KOPT-K1 (cell line): ENCODE data around the gene ERRFI1.

ENCODE experiments used
- H3K27ac ChIP-seq: fragments of 200-600 bp; sonication (generic); 2 replicates; pipeline ENCODE4 v1.5.1; 2016; ENCODE audit warnings: antibody characterized with exemption, mild to moderate bottlenecking, low read depth, low read length; ENCODE audit not compliant: poor library complexity, severe bottlenecking
- H3K36me3 ChIP-seq: fragments of 200-600 bp; sonication (generic); 2 replicates; pipeline ENCODE4 v1.5.1; 2017; ENCODE audit warnings: antibody characterized with exemption, mild to moderate bottlenecking, low read length, moderate library complexity; ENCODE audit not compliant: insufficient read depth
- H3K9me3 ChIP-seq: fragments of 200-600 bp; sonication (generic); 2 replicates; pipeline ENCODE4 v1.5.1; 2017; ENCODE audit warnings: antibody characterized with exemption, low read length, mild to moderate bottlenecking; ENCODE audit not compliant: insufficient read depth, poor library complexity, severe bottlenecking

Gene ERRFI1

DNA sequence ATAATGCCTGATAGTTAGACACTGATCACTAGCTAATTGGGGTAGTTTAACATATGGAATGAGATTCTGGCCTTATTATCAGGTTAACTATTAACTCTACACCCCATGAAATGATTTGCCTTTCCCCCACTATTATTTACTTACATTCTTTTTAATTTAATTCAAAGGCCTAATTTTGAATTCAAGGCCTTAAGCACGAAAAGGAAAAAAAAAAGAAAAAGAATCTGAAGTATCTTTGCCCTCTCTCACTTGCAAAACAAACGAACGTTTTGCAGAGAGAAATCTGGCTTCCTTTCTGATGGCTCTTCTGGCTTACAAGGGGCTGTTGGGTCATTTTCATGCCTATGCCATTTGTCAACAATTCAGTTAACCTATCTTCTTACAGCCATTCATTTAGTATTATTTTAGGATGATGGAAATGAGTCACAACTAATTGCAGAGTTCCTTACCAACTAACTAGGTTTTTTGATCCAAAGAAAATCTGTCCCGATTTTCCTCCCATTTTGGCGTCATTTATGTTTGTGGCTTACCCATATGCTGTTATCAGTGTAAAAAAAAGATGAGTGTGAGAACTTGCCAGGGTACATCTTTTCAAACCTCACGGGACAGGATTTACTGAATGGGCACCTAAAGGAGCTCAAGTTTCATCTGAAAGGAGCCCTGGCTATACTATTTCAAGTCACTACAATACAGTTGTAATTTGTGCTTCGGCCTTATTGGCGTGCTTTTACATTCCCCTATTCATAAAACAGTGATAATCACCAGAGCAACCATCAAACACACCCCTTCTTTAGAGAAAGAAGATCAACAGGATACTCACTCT lies 1.9 kb upstream of the ERRFI1 start:
- Histone ChIP-seq H3K36me3 (no peaks in the 10 kb centered on the region), H3K9me3 (no peaks in the 10 kb centered on the region), H3K27ac (no peak overlapping the region)

DNA sequence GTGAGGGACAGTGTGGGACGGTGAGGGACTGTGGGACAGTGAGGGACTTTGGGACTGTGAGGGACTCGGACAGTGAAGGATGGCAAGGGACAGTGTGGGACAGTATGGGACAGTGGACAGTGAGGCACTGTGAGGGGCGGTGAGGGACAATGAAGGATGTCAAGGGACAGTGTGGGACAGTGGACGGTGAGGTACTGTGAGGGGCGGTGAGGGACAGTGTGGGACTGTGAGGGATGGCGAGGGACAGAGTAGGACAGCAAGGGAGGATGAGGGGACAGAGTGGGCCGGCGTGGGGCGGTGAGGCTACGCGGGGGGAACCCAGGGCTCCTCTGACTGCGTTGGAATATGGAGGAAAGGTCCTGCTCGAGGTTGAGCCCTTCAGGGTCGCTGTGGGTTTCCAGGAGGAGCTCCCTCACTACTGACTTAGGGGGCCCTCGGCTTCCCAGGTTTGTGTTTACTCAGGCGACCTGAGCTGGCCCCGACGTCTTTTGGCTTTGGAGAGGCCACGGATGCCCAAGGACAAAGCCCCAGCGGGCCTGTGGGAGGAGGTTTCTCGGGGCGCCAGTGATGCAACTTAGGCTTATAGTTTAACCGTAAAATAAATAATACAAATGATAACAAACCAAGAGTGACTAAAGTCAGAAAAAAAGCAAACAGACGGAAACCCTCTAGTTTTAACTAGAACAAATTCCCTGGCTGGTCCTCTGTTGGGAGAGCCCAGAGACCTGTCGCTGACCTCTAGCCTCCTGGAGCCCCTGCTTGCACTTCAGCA lies 1.1 kb upstream of the ERRFI1 start:
- H3K9me3 ChIP-seq: no peaks in the 10 kb centered on the region
- no peak overlapping the region for H3K27ac ChIP-seq
- no peaks in the 10 kb centered on the region for H3K36me3 ChIP-seq

DNA sequence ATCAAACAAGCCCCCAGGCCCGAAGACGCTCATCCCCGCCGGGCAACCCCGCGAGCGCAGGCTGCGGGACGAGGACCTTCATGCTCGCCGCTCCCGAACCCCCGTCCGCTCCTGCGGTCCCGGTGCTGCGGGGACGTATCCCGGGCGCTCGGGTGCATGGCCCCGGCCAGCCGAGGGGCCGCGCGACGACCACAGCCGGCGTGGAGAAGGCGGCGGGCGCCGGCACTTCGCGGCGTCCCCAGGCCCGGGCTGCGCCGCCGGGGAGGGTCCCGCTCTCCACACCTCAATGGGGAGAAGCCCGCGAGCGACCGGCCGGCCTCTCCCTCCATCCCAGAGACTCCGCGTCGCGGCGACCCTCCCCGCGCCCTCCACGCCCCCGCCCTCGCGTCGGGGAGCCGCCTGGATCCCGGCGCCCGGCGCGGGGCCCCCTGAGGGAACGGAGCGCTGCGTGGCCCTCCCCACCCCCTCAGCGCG lies 401 bp downstream of the ERRFI1 start:
- H3K36me3 ChIP-seq: no peaks in the 10 kb centered on the region
- H3K27ac ChIP-seq: no peak overlapping the region
- H3K9me3 ChIP-seq: no peaks in the 10 kb centered on the region

DNA sequence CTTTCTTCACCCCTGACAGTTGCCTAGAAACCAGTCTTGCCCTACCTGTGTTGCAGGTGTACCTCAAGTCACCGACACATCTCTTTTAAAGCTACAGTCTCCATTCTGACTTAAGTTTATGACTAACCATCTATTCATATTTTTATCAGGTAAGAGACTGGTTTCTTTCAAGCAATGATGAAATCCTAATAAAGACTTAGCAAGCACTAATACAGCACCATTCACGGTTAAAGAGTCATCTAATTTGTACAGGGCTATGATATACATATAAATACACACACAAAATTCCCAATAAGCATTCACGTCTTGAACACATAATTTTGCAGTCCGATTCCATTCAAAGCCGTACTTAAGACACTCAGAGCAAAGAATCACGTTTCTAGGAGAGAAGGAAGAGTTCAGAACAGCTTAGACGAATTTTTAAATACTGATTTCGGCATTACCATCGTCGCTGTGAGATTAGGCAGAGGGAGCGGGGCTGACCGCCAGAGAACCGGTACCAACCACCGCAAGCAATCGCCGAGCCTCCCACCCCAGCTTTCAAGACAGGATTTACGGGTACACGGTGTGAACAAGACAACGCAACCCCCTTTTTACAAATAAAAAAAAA lies 943 bp downstream of the ERRFI1 start:
- no peaks in the 10 kb centered on the region for H3K9me3 ChIP-seq
- no peak overlapping the region for H3K27ac ChIP-seq
- H3K36me3 ChIP-seq: no peaks in the 10 kb centered on the region

DNA sequence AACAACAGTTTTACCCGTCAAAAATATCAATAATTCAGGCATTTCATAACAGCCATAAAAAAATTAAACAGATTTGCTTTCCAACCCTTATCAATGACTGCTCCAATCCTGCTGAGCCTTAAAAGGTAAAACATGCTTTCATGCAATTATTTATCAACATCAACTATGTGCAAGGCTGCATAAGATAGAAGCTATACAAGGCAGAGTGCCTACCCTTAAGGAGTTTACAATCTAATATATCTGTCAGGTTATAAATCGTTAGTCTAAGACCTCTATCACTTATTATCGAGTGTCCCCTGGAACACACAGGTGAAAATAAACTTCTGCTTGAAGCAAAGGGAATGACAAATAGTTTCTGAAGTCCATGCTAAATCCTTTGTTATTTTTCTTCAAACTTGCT lies 1.8 kb downstream of the ERRFI1 start:
- Histone ChIP-seq H3K9me3 (no peaks in the 10 kb centered on the region), H3K27ac (no peak overlapping the region), H3K36me3 (no peaks in the 10 kb centered on the region)

DNA sequence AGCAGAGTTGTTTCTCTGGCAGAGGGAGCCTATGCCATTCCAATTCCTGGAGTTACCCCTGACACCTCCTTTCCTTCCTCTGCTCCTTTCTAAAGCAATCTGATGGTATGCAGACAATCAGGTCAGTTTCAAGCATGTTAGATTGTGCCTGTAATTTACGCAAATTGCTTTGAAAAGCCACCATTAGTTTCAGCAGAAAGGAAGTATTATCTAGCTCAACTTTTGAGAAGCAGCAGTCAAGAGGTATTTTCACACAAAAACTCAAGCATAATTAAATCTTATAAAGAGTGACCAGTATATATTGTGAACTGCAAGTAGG lies 2.2 kb downstream of the ERRFI1 start:
- Histone ChIP-seq H3K27ac (no peak overlapping the region), H3K36me3 (no peaks in the 10 kb centered on the region), H3K9me3 (no peaks in the 10 kb centered on the region)

DNA sequence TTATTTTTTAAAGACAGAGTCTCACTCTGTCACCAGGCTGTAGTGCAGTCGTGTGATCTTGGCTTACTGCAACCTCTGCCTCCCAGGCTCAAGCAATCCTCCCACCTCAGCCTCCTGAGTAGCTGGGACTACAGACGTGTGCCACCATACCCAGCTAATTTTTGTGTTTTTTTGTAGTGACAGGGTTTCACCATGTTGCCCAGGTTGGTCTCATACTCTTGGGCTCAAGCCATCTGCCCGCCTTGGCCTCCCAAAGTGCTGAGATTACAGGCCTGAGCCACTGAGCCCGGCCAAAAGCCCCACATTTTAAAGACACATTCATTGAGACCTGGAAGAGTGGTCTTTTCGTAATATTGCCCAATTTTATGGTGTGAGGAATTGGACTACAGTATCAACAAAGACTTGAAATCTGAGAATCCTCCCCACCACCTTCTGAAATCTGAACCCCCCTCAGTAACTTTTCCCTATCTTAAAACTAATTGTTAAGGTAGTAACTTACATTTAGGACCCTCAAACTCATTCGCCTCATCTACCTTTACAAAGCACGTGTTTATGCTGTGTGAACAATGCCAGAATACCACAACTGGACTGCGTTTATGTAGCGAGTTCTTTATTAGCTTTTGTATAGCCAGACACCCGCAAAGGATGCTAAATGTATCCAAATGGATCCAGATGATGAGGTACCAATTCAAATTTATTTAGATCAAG lies 2.7 kb downstream of the ERRFI1 start:
- H3K9me3 ChIP-seq: no peaks in the 10 kb centered on the region
- H3K27ac ChIP-seq: no peak overlapping the region
- H3K36me3 ChIP-seq: no peaks in the 10 kb centered on the region

DNA sequence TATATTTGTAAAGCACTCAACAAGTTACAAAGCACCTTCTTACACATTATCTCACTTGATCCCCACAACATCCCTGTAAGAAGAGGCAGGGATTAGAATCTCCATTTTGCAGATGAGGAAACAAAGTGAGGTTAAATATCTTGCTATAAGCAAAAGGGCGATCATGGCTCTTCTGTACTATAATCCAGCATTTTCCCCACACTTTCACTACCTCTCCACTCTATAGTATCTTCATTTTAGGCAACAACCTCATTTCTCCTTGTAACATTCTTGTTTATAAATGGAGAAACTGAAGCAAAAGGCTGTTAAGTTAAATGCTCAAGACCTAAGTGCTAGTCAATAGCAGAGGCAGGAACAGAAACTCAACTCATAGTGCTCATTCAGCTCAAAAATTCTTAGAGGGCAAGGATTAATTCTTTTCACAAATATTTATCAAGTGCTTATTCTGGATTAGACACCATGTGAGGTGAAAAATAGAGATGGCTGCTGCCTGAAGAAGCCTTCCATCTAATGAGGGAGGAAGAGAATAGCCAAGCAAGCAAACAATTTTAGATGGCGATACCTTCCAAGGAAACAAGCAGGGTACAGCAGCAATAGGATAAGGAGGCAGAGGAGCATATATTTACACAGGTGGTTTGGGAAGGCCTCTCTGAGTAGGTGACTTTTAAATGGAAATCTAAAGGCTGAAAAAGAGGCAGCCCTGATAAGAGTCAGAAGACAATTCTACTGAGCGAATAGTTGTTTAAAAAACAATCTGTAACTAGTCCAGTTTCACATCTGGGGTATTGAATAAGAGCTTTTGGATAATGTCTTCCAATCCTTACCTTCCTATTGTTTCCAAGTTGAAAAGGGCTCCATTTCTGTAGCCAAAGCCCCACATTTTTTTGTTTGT lies 3.5 kb downstream of the ERRFI1 start:
- no peaks in the 10 kb centered on the region for H3K9me3 ChIP-seq
- no peaks in the 10 kb centered on the region for H3K36me3 ChIP-seq
- no peak overlapping the region for H3K27ac ChIP-seq

DNA sequence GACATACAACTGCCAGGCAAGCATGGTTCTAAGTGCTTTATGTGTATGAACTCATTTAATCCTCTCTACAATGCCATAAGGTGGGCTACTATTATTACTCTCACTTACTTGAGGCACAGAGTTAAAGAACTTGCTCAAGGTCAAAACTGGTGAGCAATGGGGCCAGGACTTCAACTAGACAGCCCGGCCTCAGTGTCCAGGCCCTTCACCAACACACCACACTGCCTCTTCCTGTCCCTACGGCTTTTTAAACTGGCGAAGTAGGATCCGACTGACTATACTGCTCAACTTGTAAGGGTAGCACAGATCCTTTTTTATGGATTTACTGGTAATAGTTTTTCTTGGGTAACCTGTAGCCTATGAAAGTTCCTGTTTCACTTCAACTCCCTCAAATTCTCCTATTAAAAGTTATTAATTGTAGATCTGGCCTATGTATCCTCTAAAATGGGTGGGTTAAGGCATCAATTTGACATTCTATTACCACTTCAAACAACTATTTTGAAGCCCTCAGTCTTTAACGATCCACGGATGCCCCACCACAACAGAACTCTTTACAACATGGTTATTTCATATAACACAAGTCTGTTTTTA lies 4.3 kb downstream of the ERRFI1 start:
- H3K27ac ChIP-seq: no peak overlapping the region
- no peaks in the 10 kb centered on the region for H3K9me3 ChIP-seq
- H3K36me3 ChIP-seq: no peaks in the 10 kb centered on the region

DNA sequence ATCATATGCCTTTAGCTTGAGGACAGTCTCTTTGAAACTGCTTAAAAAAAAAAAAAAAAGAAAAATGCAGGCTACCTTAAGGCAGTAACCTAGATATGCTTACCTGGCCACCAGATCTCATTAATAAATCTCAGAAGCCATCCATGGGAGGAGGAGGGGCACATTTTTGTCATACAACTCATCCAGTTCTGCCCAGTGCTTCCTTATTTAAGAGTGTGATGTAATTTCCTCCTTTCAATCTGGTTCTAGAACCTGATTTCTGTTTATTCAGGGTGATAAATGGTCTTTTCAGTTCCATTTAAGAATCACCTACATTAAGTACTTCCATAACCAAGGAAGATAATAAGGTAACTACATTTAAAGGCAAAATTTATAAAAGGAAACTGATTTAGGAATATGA lies 6.1 kb downstream of the ERRFI1 start:
- no peak overlapping the region for H3K27ac ChIP-seq
- H3K36me3 ChIP-seq: no peaks in the 10 kb centered on the region
- no peaks in the 10 kb centered on the region for H3K9me3 ChIP-seq

DNA sequence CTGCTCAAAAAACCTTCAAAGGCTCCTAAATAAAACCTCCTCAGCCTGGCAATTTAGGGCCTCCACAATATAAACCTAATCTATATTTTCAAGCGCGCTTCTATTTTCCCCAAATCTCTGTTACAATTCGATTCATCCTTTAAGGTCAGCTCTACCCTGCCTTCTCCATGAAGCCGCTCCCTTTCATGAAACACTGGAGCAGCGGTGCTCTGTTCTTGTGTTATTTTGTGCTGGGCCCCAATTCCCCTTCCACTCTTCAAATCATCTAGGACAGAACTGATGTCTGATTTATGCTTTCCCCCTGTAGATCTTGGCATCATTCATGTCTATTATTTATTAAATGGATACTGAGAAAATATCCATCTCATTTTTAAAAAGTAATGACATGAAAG lies 6.9 kb downstream of the ERRFI1 start:
- Histone ChIP-seq H3K27ac (no peak overlapping the region), H3K36me3 (no peaks in the 10 kb centered on the region), H3K9me3 (no peaks in the 10 kb centered on the region)

DNA sequence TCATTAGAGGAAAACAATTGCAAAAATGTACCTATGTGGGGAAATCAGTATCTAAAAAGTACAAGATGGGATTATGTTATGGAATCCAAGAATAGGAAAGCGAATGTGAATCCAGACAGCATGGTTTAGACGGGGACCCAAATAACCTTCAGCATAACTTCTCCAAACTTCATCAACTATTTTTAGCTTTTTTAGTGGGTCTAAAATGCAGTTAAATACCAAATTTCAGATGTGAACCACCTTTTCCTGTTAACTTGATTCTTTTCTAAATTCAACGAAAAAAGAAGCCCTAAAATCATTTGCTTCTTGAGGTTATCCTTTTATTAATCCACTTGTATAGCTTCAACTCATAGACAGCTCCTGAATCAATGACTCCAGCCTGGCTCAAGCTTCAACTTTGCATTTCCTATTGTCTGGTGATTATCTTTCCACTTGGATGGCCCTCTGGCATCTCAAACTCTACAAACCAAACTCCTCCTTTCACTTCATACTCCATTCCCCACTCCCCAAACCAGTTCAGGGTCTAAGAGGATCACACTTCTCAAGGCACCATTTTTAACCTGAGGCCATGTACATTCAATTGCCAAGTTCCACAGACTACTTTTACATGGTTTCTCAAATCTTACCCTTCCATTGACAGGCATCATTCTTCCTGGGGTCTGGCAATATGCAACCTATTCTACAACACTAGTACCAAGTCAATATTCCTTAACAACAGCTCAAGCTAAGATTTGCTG lies 7.4 kb downstream of the ERRFI1 start:
- no peaks in the 10 kb centered on the region for H3K9me3 ChIP-seq
- H3K27ac ChIP-seq: no peak overlapping the region
- no peaks in the 10 kb centered on the region for H3K36me3 ChIP-seq

DNA sequence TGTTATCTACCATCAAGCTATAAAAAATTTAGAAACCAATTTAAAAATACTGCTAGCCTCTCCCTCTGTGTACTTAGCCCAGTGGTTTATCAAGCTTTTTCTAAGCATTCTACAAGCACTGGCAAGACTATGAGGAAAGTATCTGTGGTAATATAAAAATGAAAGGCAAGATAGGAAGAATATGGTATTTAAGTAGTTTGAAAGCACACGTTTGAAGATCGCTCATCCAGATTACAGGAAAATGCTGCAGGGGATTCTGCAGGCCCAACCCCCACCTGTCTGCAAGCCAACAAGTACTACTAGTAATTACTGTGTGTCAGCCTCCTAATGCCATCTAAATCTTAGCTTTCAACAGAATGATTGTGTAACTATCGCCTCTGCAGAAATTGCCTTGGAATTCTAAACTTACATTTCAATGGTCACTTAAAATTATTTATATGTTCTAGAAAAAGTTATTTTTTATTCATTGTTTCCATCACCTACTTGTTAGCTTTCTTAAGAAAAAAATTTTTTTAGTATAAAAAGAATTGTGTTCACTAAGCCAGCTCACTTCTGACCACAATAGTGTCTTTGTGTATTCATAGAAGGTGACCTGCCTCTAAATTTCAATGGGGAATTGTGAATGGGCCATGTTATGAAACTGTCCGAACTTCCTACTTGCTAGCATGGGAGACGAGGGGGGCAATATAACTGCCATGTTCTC lies 8.5 kb downstream of the ERRFI1 start:
- no peak overlapping the region for H3K27ac ChIP-seq
- no peaks in the 10 kb centered on the region for H3K9me3 ChIP-seq
- no peaks in the 10 kb centered on the region for H3K36me3 ChIP-seq
